H1 (cell line): Measurements from ENCODE around the gene ARHGEF4.

Experiments
- ATF3 ChIP-seq: IDR thresholded peaks from 2 replicates; pipeline ENCODE4 v1.6.1; 2011; ENCODE audit warnings: low read depth, mild to moderate bottlenecking, low read length; ENCODE audit not compliant: insufficient read depth
- CEBPB ChIP-seq: IDR thresholded peaks from 2 replicates; pipeline ENCODE4 v1.6.1; 2012; ENCODE audit warnings: low read depth, low read length
- CTCF ChIP-seq, 3 experiments: IDR thresholded peaks; 1 replicate in 2 of 3; 2 replicates in 1 of 3; pipeline versions ENCODE4 v1.5.1 to v1.6.1; 2011; ENCODE audit warnings: low read length in 3 of 3, mild to moderate bottlenecking in 3 of 3, inconsistent platforms in 2 of 3, low read depth in 1 of 3, moderate library complexity in 1 of 3; ENCODE audit not compliant: insufficient read depth in 1 of 3; ENCODE audit errors: control extremely low read depth in 1 of 3
- POLR2A ChIP-seq, 2 experiments: IDR thresholded peaks; 1 replicate in 1 of 2; 2 replicates in 1 of 2; pipeline ENCODE4 v1.6.1; 2011; ENCODE audit warnings: low read depth in 2 of 2, low read length in 2 of 2, mild to moderate bottlenecking in 2 of 2; ENCODE audit errors: control extremely low read depth in 1 of 2
- RAD21 ChIP-seq, 2 experiments: IDR thresholded peaks in 1 of 2; conservative IDR thresholded peaks in 1 of 2; 2 replicates each; pipeline ENCODE4 v1.6.1; 2011; ENCODE audit warnings: low read depth in 2 of 2, low read length in 2 of 2, improper control_type of control experiment in 1 of 2, inconsistent platforms in 1 of 2, mild to moderate bottlenecking in 1 of 2, moderate library complexity in 1 of 2
- SUZ12 ChIP-seq: fragments of 200-600 bp; sonication (generic); IDR thresholded peaks from 2 replicates; pipeline ENCODE4 v1.6.1; 2012; ENCODE audit warnings: mild to moderate bottlenecking, inconsistent platforms, low read length, moderate library complexity, mixed read lengths
- TAF1 ChIP-seq: IDR thresholded peaks from 2 replicates; pipeline ENCODE4 v1.6.1; 2011; ENCODE audit warnings: mild to moderate bottlenecking, low read depth, low read length
- TBP ChIP-seq: IDR thresholded peaks from 2 replicates; pipeline ENCODE4 v1.6.1; 2011; ENCODE audit warnings: low read depth, low read length, improper control_type of control experiment

- TF ChIP-seq CEBPB (no peak), RAD21 (IDR thresholded peaks at IDR 0.05 in 1 of 2, conservative IDR thresholded peaks at IDR 0.05 in 1 of 2; ENCODE audit: low read depth in 2 of 2, low read length in 2 of 2) (no peak), TAF1 (no peak), POLR2A (IDR thresholded peaks at IDR 0.05; ENCODE audit: control extremely low read depth in 1 of 2, low read depth in 2 of 2, low read length in 2 of 2) (no peak), ATF3 (no peak), TBP (no peak), CTCF (IDR thresholded peaks at IDR 0.05; ENCODE audit: control extremely low read depth in 1 of 3, insufficient read depth in 1 of 3, low read depth in 1 of 3, low read length in 3 of 3) (no peak), SUZ12 (no peak)
Observed at GRCh38 chr2:130834091-130834930, 2.4 kb upstream of the ARHGEF4 start.
